ENCODE measurements around the gene TSPAN2.

Gene TSPAN2

GRCh38 chr1:115091572-115091971, 2.3 kb upstream of the TSPAN2 start:
- TF ChIP-seq GLIS3 (CRISPR knock-in tag; IDR thresholded peaks at IDR 0.05), result no peak
- no peak for ATAC-seq

GRCh38 chr1:115090956-115091355, 1.7 kb upstream of the TSPAN2 start:
- TF ChIP-seq POU6F1 (CRISPR knock-in tag; IDR thresholded peaks at IDR 0.05; ENCODE audit: borderline replicate concordance, low read depth), result no peak
- no peak for TF ChIP-seq RARB (CRISPR knock-in tag; IDR thresholded peaks at IDR 0.05)
- TF ChIP-seq ZNF8 (CRISPR knock-in tag; IDR thresholded peaks at IDR 0.05), result no peak
- TF ChIP-seq SNAI2 (CRISPR knock-in tag; IDR thresholded peaks at IDR 0.05), result no peak
- no peak for TF ChIP-seq ZNF565 (CRISPR knock-in tag; conservative IDR thresholded peaks at IDR 0.05; ENCODE audit: low read depth)
- TF ChIP-seq CSRNP3 (CRISPR knock-in tag; IDR thresholded peaks at IDR 0.05), result no peak
- no peak for TF ChIP-seq ISL1 (CRISPR knock-in tag; IDR thresholded peaks at IDR 0.05)
- no peak for TF ChIP-seq ESRRG (CRISPR knock-in tag; IDR thresholded peaks at IDR 0.05)
- TF ChIP-seq ZFP30 (CRISPR knock-in tag; IDR thresholded peaks at IDR 0.05), result no peak
- TF ChIP-seq CREB5 (CRISPR knock-in tag; IDR thresholded peaks at IDR 0.05; ENCODE audit: low read depth), result no peak
- no peak for TF ChIP-seq CSDC2 (CRISPR knock-in tag; IDR thresholded peaks at IDR 0.05)
- TF ChIP-seq PPARA (CRISPR knock-in tag; IDR thresholded peaks at IDR 0.05; ENCODE audit: borderline replicate concordance), result no peak
- no peak for ATAC-seq

- TF ChIP-seq GLIS3 (CRISPR knock-in tag; IDR thresholded peaks at IDR 0.05) (no peak), ZNF565 (CRISPR knock-in tag; conservative IDR thresholded peaks at IDR 0.05; ENCODE audit: low read depth) (no peak), CSDC2 (CRISPR knock-in tag; IDR thresholded peaks at IDR 0.05) (no peak), TCF4 (CRISPR knock-in tag; IDR thresholded peaks at IDR 0.05; ENCODE audit: borderline replicate concordance) (no peak), PPARA (CRISPR knock-in tag; IDR thresholded peaks at IDR 0.05; ENCODE audit: borderline replicate concordance) (no peak), CSRNP3 (CRISPR knock-in tag; IDR thresholded peaks at IDR 0.05) (no peak), POU6F1 (CRISPR knock-in tag; IDR thresholded peaks at IDR 0.05; ENCODE audit: borderline replicate concordance, low read depth) (no peak), TSHZ2 (CRISPR knock-in tag; IDR thresholded peaks at IDR 0.05) (no peak), ZNF8 (CRISPR knock-in tag; IDR thresholded peaks at IDR 0.05) (no peak), PATZ1 (CRISPR knock-in tag; IDR thresholded peaks at IDR 0.05; ENCODE audit: borderline replicate concordance) (no peak), ISL1 (CRISPR knock-in tag; IDR thresholded peaks at IDR 0.05) (no peak), RARB (CRISPR knock-in tag; IDR thresholded peaks at IDR 0.05) (no peak), ZFP3 (CRISPR knock-in tag; IDR thresholded peaks at IDR 0.05) (no peak), ZFP30 (CRISPR knock-in tag; IDR thresholded peaks at IDR 0.05) (no peak), ZC3H10 (CRISPR knock-in tag; IDR thresholded peaks at IDR 0.05) (no peak), CREB5 (CRISPR knock-in tag; IDR thresholded peaks at IDR 0.05; ENCODE audit: low read depth) (no peak), ARNTL (CRISPR knock-in tag; IDR thresholded peaks at IDR 0.05; ENCODE audit: borderline replicate concordance, low read depth) (no peak), ESRRG (CRISPR knock-in tag; IDR thresholded peaks at IDR 0.05) (no peak), ZNF70 (CRISPR knock-in tag; IDR thresholded peaks at IDR 0.05) (no peak), SNAI2 (CRISPR knock-in tag; IDR thresholded peaks at IDR 0.05) (no peak)
- ATAC-seq, result no peak
Measured at GRCh38 chr1:115090540-115090939, 1.2 kb upstream of the TSPAN2 start.
